ENCODE measurements around the gene GATA6. TPM values are rescaled to one million over a fixed set of nuclear protein-coding genes. Genes with fewer than 3 reads are reported as not detected.

GATA6 gene
- total and polyA plus RNA-seq, 2 of the 8 experiments (the other 6 are each of a cell fraction or from before 2014, with no cell fraction given) = 0.09 TPM; not detected in 1

- TF ChIP-seq NANOG (IDR thresholded peaks at IDR 0.05; ENCODE audit: insufficient read depth, low read depth, low read length, poor library complexity, severe bottlenecking) = no peak
- no peak for TF ChIP-seq NRF1 (IDR thresholded peaks at IDR 0.05; ENCODE audit: low read depth, low read length)
Observed at GRCh38 chr18:22214731-22215528, 45.5 kb downstream of the GATA6 start (continued).
